Measurements from ENCODE around the gene ANKRD17.
"Not testable (repeated sequence)": the region's sequence is repeated elsewhere in the genome, so short reads cannot be mapped to it uniquely, and the experiment has no call there.

The ANKRD17 gene

GRCh38 chr4:73247100-73247499, 11.5 kb downstream of the ANKRD17 start:
- DNase-seq, result no peak

DNA sequence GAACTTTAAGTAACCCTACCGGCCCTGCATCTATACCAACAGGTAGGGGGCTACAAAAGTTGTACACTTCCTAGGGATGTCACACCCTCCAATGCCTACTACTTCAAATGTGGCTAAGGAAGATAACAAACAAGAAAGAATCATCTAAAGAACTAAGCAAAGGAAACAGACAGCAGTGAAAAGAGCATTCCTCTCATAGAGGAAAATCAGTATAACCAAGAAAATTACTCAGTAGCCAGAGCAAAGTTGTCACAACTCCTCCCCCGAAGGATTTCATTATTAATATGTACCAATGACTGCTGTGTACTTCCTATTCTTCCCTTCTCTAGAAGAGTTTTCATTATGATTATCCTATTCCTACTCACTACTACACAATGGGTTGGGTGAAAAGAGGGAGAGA, 12.6 kb downstream of the ANKRD17 start:
- no peak for DNase-seq

GRCh38 chr4:73244945-73245601, 13.5 kb downstream of the ANKRD17 start:
- DNase-seq, result no peak

GRCh38 chr4:73237044-73237443, 21.6 kb downstream of the ANKRD17 start:
- DNase-seq, result no peak

GRCh38 chr4:73236151-73236550, 22.4 kb downstream of the ANKRD17 start:
- DNase-seq, result no peak

- no peak for DNase-seq
Observed at GRCh38 chr4:73234712-73235111, 23.9 kb downstream of the ANKRD17 start.

DNA sequence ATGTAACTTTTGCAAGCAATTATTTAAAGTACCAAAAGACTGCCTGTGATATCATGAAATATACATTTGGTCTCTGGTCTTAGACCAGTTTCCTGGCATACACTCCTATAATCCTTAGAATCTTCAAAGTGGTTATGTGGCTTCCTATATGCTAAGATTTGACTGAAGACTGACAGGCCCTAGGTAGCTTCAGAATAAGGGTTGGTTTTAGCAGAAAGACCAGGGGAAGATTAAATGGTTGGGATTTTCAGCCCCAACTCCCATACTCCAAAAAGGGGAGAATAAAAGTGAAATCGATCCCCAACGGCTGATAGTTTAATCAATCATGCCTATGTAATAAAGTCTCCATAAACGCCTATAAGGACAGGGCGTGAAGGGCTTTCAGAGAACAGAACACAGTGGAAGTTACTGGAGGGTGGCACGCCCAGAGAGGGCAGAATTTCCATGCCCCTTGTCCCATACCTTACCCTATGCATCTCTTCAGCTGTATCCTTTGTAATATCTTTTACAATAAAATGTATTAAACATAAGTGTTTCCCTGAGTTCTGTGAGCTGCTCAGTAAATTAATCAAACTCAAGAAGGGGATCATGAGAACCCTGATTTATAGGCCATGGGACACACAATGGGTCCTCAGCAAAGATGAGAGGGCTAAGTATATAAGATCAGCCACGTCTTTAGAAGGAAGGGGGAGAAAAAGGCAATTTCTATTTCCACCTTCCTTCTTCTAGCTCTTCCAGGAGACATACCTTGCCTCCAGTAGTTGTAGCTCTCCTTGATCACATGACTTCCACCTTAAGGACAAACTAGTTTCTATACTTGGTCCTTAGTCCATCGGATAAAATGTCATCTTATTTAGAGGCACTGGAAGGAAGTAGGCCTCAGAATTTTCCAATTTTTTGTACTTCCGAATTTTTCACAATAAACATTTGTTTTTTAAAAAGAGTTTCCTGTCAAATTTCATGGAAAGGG, 26.8 kb downstream of the ANKRD17 start:
- no peak for DNase-seq

DNA sequence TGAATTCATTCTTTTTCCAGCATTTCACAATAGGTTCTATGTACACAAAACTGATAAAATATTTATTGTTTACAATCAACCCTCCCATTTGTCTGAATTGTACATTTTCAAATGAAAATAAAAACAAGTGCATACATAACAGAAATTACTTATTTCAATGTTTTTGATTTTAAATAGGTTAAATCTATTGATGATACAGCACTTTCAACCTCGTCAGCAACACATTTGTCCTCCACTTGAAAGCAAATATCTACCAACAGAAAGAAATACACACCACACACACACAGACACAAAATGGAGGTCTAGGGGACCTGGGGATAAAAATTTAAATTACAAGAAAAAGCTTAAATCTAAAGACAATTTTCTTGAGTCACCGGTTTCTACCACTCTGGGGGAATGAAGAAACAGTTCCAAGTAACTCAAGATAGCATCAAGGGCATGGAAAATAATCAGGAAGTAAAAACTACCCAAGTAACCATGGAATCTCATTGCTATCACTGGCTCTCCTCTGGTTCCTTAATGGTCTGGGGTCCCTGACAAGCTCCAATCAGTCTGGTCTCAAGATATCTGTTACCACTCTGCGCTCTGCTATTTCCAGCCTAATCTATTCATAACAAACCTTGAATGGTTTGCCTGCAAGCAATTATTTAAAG, 27.6 kb downstream of the ANKRD17 start:
- DNase-seq, result no peak

GRCh38 chr4:73228800-73229199, 29.8 kb downstream of the ANKRD17 start:
- not testable (repeated sequence) for DNase-seq

DNA sequence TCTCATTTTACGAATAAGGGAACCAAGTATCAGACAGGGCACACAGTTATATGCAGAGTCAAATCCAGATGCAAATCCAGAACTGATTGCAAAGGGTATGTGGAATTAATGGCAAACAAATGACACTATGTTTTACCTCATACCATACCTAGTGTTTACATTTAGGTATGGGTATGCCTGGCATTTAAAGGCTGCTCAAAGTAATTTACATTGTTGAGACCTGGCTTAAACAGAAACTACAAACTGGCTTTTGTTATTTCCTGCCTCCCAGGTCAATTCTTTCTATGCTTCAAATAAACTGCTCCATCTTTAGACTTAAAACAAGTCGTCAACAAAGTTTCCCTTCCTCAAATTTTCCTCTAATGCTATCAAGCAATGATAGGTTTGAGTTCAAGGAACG, 33.7 kb downstream of the ANKRD17 start:
- DNase-seq, result no peak

- DNase-seq, result no peak
Observed at GRCh38 chr4:73223258-73223650, 35.3 kb downstream of the ANKRD17 start.

- peak; percentile 30 for DNase-seq
Observed at GRCh38 chr4:73222466-73223257, 35.9 kb downstream of the ANKRD17 start.

DNA sequence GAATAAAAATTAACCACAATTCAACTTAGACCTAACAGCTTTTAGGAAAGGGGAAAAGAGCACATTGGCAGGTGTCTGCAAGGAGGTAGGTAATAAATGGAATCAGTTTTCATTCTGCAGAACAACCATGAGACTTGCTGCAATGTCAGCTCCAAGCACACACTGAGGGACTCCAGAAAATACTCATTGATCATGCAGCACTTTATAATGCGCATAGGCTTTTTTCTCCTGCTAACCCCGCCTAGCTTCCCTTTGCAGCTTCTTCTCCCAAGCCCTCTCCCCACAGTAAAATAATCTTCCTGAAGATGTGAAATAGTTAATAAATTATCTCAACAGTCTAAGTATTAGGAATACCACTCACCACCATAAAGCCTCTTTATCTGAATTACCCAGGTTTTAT, 36.9 kb downstream of the ANKRD17 start:
- DNase-seq, result no peak

DNA sequence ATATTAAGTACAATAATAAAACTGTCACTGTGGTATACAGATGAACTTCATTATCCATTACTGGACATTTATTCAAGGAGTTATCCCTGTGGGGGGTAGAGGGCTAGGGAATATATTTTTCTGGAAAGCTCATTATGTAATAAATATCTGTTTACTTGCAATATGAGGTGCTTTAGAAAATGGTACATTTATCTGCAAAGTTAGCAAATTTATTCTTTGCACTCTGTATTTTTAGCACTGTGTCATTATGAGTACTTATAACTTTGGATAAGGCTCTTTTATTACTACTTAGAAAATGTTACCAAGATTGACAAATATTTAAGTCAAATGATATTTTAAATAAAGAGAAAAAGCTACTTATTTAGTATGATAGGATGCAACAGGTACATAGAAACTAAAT, 37.8 kb downstream of the ANKRD17 start:
- DNase-seq, result no peak

DNA sequence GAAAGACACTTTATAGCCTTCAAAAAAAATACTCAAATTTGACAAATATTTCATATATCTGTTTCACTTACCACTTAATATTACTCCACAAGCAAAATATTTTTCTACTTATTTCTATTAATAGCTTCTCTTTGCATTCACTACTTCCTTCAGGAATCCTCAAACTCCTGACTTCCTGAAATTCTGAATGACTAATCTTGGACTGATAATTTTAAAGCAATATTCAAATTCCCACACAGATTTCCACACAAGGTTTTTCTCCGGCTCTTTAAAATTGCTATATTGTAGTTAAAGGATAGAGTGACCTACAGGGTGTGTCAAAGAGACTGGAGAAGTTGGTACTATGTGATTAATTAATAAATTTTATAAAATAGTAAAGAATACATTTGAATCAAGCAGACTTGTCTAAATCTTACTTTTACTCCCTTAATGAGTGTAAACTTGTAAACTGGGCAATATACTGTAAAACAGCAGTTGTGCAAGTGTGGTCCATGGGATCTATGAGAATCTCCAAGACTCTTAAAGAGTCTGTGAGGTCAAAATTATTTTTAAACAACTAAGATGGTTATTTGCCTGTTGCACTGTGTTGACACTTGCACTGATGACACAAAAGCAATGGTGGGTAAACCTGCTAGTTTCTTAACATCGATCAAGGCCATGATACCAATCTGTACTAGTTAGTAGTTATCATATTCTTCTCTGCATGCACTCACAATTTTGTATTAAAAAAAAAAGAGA, 44.5 kb downstream of the ANKRD17 start:
- DNase-seq, result no peak

DNA sequence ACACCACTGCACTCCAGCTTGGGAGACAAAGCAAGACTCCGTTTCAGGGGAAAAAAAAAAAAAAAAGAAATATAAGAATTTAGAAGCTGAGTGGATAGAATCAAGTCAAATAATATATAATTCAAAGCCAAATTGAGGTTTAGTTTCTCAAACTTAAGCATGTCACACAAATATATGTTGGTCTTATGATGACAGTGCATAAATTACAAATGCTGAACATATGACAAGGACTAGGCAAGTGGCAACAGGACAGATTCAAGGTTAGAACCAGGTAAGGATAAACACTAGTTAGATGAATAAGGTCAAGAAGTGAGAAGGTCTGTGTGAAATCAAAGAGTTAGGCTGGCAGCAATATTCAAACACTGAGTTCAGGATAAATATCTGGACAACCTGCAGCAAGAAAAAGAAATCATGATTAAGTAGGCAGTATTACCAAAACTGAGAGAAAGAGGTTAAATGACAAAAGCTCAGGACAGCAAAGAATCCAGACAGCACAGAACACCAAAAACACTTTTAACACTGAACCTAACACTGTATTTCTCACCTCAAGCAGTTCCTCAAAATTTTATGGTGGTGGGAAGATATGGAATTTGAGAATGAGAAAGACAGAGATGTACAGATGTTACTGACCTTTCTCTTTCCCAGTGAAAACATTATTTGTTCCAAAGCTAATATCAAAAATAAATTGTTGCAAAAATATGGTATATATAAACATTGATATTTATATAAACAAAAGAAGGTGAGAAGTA, 45.4 kb downstream of the ANKRD17 start:
- no peak for DNase-seq

DNA sequence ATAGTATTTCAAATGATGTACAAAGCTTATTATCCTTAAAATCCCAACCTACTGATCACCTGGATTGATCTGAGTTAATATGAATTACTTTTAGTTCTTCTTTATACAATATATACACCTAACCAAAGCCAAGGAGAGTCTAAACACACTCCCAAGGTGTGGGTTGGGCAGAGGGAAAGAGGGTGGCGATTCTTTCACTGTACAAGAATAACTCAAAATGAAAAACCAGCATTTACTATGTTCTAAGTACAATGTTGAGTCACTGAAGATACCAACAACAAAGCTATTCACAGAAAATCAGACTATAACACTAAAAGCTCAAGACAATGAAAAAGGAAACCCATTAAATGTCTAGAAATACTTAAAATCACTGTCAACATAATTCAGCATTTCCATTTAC, 46.6 kb downstream of the ANKRD17 start:
- DNase-seq, result no peak

DNA sequence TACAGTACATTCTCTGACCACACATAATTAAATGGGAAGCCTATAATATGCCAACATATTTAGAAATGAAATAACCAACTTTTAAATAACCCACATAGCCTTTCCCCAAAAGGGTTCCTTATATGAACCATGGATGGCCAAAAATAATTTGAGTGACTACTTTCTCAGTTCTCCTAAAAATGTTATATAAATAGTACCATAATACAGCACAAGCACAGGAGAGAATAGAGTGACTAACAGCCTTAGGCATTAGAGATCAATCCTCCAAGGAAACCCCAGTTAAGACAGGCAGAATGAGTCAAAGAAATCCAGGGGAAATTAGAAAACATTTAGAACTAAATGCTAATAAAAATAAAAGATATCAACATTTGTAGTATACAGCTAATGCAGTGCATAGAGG, 50.2 kb downstream of the ANKRD17 start:
- no peak for DNase-seq

DNA sequence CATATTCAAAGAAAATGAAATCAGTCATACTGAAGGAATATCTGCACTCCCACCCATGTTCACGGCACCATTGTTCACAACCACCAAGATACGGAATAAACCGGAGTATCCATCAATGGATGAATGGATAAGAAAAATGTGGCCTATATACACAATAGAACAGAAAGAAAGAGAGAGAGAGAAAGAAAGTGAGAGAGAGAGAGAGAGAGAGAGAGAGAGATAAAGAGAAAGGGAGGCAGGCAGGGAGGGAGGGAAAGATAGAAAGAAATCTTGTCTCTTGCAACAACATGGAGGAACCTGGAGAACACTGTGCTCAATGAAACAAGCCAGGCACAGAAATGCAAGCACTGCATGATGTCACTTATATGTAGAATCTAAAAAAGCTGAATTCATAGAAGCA, 52.4 kb downstream of the ANKRD17 start:
- DNase-seq, result no peak

DNA sequence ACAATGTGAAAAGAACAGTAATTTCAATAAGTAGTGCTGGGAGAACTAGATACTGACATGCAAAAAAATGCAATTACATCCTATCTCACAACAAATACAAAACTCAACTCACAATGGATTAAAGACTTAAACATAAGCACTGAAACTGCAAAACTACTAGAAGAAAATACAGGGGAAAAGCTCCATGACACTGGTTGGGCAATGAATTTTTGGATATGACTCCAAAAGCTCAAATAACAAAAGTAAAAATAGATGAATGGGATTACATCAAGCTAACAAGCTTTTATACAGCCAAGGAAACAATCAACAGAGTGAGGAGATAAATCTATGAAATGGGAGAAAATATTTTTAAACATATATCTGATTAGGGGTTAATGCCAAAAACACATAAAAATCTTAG, 53.1 kb downstream of the ANKRD17 start:
- DNase-seq, result no peak

GRCh38 chr4:73203976-73204375, 54.6 kb downstream of the ANKRD17 start:
- DNase-seq, result not testable (repeated sequence)

All from activated CD8-positive, alpha-beta memory T cell treated with anti-CD3 and anti-CD28 coated beads, Interleukin-2, amount 50 U/mL, for 4 hours (primary cell).